HL-60 (cell line): Measurements from ENCODE around the gene LRRC1.

Source experiments
- POLR2AphosphoS5 ChIP-seq: IDR thresholded peaks from 2 replicates; pipeline ENCODE4 v1.6.1; 2012; ENCODE audit warnings: low read depth
- TF ChIP-seq, protein P1 (sequence below): IDR thresholded peaks from one replicate; pipeline ENCODE4 v1.5.1; 2011; ENCODE audit warnings: low read length, control low read depth, inconsistent platforms; ENCODE audit not compliant: insufficient read depth
- TF ChIP-seq, protein P2 (sequence below): IDR thresholded peaks from 2 replicates; pipeline ENCODE4 v1.6.1; 2012; ENCODE audit warnings: low read depth; ENCODE audit not compliant: insufficient replicate concordance

- TF ChIP-seq, protein P1, sequence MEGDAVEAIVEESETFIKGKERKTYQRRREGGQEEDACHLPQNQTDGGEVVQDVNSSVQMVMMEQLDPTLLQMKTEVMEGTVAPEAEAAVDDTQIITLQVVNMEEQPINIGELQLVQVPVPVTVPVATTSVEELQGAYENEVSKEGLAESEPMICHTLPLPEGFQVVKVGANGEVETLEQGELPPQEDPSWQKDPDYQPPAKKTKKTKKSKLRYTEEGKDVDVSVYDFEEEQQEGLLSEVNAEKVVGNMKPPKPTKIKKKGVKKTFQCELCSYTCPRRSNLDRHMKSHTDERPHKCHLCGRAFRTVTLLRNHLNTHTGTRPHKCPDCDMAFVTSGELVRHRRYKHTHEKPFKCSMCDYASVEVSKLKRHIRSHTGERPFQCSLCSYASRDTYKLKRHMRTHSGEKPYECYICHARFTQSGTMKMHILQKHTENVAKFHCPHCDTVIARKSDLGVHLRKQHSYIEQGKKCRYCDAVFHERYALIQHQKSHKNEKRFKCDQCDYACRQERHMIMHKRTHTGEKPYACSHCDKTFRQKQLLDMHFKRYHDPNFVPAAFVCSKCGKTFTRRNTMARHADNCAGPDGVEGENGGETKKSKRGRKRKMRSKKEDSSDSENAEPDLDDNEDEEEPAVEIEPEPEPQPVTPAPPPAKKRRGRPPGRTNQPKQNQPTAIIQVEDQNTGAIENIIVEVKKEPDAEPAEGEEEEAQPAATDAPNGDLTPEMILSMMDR, result no peak
- no peak for TF ChIP-seq POLR2AphosphoS5
- TF ChIP-seq, protein P2, sequence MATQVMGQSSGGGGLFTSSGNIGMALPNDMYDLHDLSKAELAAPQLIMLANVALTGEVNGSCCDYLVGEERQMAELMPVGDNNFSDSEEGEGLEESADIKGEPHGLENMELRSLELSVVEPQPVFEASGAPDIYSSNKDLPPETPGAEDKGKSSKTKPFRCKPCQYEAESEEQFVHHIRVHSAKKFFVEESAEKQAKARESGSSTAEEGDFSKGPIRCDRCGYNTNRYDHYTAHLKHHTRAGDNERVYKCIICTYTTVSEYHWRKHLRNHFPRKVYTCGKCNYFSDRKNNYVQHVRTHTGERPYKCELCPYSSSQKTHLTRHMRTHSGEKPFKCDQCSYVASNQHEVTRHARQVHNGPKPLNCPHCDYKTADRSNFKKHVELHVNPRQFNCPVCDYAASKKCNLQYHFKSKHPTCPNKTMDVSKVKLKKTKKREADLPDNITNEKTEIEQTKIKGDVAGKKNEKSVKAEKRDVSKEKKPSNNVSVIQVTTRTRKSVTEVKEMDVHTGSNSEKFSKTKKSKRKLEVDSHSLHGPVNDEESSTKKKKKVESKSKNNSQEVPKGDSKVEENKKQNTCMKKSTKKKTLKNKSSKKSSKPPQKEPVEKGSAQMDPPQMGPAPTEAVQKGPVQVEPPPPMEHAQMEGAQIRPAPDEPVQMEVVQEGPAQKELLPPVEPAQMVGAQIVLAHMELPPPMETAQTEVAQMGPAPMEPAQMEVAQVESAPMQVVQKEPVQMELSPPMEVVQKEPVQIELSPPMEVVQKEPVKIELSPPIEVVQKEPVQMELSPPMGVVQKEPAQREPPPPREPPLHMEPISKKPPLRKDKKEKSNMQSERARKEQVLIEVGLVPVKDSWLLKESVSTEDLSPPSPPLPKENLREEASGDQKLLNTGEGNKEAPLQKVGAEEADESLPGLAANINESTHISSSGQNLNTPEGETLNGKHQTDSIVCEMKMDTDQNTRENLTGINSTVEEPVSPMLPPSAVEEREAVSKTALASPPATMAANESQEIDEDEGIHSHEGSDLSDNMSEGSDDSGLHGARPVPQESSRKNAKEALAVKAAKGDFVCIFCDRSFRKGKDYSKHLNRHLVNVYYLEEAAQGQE, result no peak
Measured at GRCh38 chr6:53754330-53754729, 40.5 kb upstream of the LRRC1 start.
